ENCODE measurements around the gene KCNIP2. TPM values are rescaled to one million over a fixed set of nuclear protein-coding genes. Genes with fewer than 3 reads are reported as not detected.

KCNIP2 gene
- total RNA-seq, 8 experiments from 2014 or later: 1.4 to 8.8 (median 4.9) TPM

DNA sequence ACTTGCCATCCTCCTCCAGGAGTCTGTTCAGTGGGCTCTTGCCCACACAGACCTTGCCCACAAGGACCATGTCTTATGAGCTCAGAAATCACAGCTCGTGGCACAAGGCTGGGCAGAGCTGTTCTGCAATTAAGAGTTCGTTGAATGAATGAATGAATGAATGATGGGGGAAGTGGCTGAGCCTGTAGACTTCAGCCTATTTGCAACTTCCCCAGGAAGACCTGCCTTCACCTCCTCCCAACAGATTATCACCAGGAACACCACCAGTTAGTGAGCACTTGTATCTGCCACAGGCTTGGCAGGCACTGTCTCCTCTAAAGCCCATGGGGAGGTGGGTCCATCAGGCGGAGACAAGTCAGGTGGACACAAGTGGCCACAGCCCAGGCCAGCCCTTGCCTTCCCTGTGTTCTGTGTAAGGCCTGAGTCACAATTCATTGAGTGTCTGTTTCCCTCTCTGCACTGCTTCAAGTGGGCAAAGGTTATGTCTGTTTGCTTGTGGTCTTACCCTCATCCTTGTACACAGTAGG is 65.9 kb downstream of the KCNIP2 start:
- Histone ChIP-seq H3K4me3 (no peak overlapping the region), H3K4me1 (replicated peaks in 1 of 2) (peaks cover 18 to 33% of the 10 kb centered on the region in 2 donors), H3K27ac (no peak overlapping the region)
- no peak for ATAC-seq (replicated peaks in 6 of 8)
- in situ Hi-C loops (cut with MboI; ENCODE audit: low pct_unique_long_range_greater_than_20kb in 2 of 9, low sequenced_read_pairs in 9 of 9, unreplicated experiment in 9 of 9): loop anchor here in 5 of 9 experiments (10.0 to 25.0 kb wide), 3 partner anchors 165 to 565 kb away; no protein-coding TSS in a partner anchor
- 71 to 90% (median 81%) methylated on average over 1 to 3 of the region's 3 CpGs; no CpG with 5 or more reads in 4 of the 10 experiments for WGBS, 10 experiments

DNA sequence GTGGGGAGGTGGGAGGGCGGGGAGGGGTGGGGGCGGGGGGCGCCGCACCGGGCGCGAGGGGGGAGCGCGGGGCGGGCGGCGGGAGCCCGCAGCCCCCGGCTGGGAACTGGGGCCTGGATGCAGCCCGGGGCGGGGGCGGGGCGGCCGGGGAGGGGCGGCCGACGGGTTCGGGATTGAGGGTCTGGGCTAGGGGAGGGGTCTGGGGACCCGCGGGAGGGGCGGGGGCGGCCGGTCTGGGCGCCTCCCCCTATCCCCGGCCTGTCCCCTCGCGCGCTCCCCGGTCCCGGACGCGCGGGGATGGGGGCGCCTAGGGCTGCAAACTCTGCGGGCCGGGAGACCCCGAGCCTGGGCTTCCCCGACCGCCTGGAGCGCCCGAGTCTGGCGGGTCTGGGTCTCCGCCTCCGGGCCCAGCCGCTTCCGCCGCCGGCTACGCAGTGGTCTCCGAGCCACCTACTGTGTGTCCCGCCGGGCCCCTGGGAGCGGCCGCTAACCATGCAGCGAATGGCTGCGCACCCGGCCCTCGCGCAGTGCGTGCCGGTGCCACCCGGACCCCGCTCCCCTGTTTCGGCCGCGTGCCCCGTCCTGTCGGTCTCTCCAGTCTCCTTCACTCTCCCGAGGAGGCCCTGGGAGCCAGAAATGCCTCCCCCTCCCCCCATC is 67.3 kb downstream of the KCNIP2 start:
- Histone ChIP-seq H3K4me1 (replicated peaks in 1 of 2) (peaks cover 13 to 29% of the 10 kb centered on the region in 2 donors), H3K27ac (no peak overlapping the region), H3K4me3 (peak overlapping the region; percentile 21 to 46 (median 33))
- ATAC-seq (replicated peaks in 6 of 8): peak in 5 of 8 experiments; percentile 14 to 44 (median 32)
- no CpG with 5 or more reads among the region's 74 CpGs for WGBS, 10 experiments
- in situ Hi-C loops (cut with MboI; ENCODE audit: low pct_unique_long_range_greater_than_20kb in 2 of 9, low sequenced_read_pairs in 9 of 9, unreplicated experiment in 9 of 9): loop anchor here in 5 of 9 experiments (10.0 to 25.0 kb wide), 3 partner anchors 164 to 564 kb away; no protein-coding TSS in a partner anchor

Other genes starting within 250 kb of the KCNIP2 start
- gene FBXW4, start 148.6 kb downstream of the KCNIP2 start, total RNA-seq: 10 to 100 TPM; 17.9 to 35.8 (median 24.0) TPM
- 1 to 10 TPM in 1 of 8 experiments, under 1 TPM in 2, not detected in 5; 0.27 to 1.0 (median 0.63) TPM for gene FGF8, start 67.7 kb downstream of the KCNIP2 start, total RNA-seq
- 10 to 100 TPM; 31.1 to 95.4 (median 41.6) TPM for gene NPM3, start 60.4 kb downstream of the KCNIP2 start, total RNA-seq
- gene OGA, start 25.4 kb downstream of the KCNIP2 start, total RNA-seq: 100 to 1,000 TPM in 7 of 8 experiments, 10 to 100 TPM in 1; 70.5 to 193 (median 171) TPM
- 10 to 100 TPM in 4 of 8 experiments, 1 to 10 TPM in 4; 5.5 to 18.3 (median 10.0) TPM for gene ARMH3, start 212.4 kb upstream of the KCNIP2 start, total RNA-seq
- gene HPS6, start 221.5 kb upstream of the KCNIP2 start, total RNA-seq: 10 to 100 TPM in 6 of 8 experiments, 1 to 10 TPM in 2; 8.1 to 19.3 (median 13.6) TPM

Measured in motor neuron (in vitro differentiated cells).